Karpas-422 (cell line): Measurements from ENCODE around the gene TLL2. TPM values are rescaled to one million over a fixed set of nuclear protein-coding genes. Genes with fewer than 3 reads are reported as not detected.

Experiments used
- DNase-seq: peaks from one replicate; pipeline ENCODE4 v3.0.0-alpha.2; 2015
- H2AFZ ChIP-seq: fragments of 200-600 bp; sonication (generic); 2 replicates; pipeline ENCODE4 v1.6.1; 2014; ENCODE audit warnings: antibody characterized with exemption, low read length, mixed read lengths
- H3K27ac ChIP-seq: fragments of 200-600 bp; sonication (generic); 2 replicates; pipeline ENCODE4 v1.5.1; 2014; ENCODE audit warnings: mild to moderate bottlenecking, low read length, moderate library complexity
- H3K27me3 ChIP-seq: fragments of 200-600 bp; sonication (generic); 2 replicates; pipeline ENCODE4 v1.6.1; 2014; ENCODE audit warnings: low read length, mixed read lengths
- H3K36me3 ChIP-seq: fragments of 200-600 bp; sonication (generic); 2 replicates; pipeline ENCODE4 v1.6.1; 2014; ENCODE audit warnings: low read length, mixed read lengths; ENCODE audit not compliant: insufficient read depth
- H3K4me1 ChIP-seq: fragments of 200-600 bp; sonication (generic); 2 replicates; pipeline ENCODE4 v1.6.1; 2014; ENCODE audit warnings: mild to moderate bottlenecking, low read length, mixed read lengths
- H3K4me2 ChIP-seq: fragments of 200-600 bp; sonication (generic); 2 replicates; pipeline ENCODE4 v1.6.1; 2014; ENCODE audit warnings: low read length, low read depth, mild to moderate bottlenecking; ENCODE audit not compliant: poor library complexity, severe bottlenecking
- H3K4me3 ChIP-seq: fragments of 200-600 bp; sonication (generic); 2 replicates; pipeline ENCODE4 v1.5.1; 2014; ENCODE audit warnings: mild to moderate bottlenecking, antibody characterized with exemption, low read length, mixed read lengths
- H3K79me2 ChIP-seq: fragments of 200-600 bp; sonication (generic); 2 replicates; pipeline ENCODE4 v1.6.1; 2014; ENCODE audit warnings: mild to moderate bottlenecking, low read length, mixed read lengths
- H3K9ac ChIP-seq: fragments of 200-600 bp; sonication (generic); 2 replicates; pipeline ENCODE4 v1.6.0; 2014; ENCODE audit warnings: low read length
- H3K9me2 ChIP-seq: fragments of 200-600 bp; sonication (generic), shearing (Covaris generic); replicated peaks from 2 replicates; pipeline ENCODE4 v1.6.0; 2014; ENCODE audit warnings: mild to moderate bottlenecking, low read length, moderate library complexity; ENCODE audit not compliant: insufficient read depth
- H3K9me3 ChIP-seq: fragments of 300-700, 200-600 bp; sonication (generic); 2 replicates; pipeline ENCODE4 v1.6.1; 2014; ENCODE audit warnings: low read length, mixed read lengths
- H4K20me1 ChIP-seq: fragments of 200-600 bp; sonication (generic); 2 replicates; pipeline ENCODE4 v1.6.1; 2014; ENCODE audit warnings: mild to moderate bottlenecking, antibody characterized with exemption, low read length, low read depth; ENCODE audit not compliant: insufficient read depth
- total RNA-seq: library from RNA; depleted of rRNA; stranded (reverse); fragments of >200 nt; shearing (Covaris generic); gene quantifications from 2 replicates; pipeline ENCODE4 v1.2.3, GENCODE V29; 2014; ENCODE audit warnings: low replicate concordance

Gene TLL2
- total RNA-seq, 1 experiment from 2014 or later = not detected

DNA sequence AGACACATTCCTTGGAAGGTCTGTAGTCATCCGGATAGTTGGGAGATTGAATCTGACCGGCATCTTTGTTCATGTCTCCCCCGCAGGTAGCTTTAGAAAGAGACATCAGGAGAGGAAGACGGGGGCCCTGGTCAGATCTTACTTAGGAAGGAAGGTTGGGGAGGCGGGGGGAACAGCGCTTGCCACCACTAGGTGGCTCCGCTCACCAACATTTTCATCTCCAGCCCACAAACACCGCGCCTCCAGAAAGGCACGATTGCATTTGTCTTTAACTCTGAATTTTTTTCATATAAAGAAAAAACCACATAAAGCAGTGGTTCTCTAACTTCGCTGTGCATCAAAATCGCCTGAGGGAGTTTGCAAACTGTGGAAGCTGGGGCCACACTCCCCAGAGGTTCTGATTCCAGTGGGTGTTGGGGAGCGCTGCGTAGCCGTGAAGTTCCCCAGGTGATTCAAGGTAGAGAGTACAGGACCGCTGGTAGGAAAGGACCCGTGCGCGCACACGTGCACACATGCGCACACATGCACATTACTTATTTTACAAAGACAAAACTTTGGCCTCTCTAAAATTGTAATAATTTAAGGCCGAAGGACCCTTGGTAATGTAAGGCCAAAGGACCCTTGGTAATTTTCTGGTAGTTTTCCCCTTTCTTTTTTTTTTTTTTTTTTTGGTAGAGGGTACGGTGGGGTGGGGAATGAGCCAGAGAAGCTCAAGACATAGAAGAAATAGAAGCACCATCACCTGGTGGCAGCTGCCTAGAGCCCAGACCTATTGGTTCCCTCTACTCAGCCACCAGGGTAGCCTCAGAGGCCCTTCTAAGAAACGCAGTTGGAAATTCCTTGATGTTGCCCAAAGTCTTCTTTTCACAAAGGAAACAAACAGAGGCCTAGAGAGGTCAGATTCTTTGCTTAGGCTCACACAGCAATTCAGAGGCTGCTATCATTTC lies 117.5 kb downstream of the TLL2 start:
- Histone ChIP-seq H3K4me3 (no peak overlapping the region), H3K79me2 (no peaks in the 10 kb centered on the region), H3K27ac (no peak overlapping the region), H2AFZ (no peak overlapping the region), H3K9ac (no peak overlapping the region), H3K9me3 (no peaks in the 10 kb centered on the region), H3K4me1 (no peaks in the 10 kb centered on the region), H3K27me3 (no peaks in the 10 kb centered on the region), H3K9me2 (no peaks in the 10 kb centered on the region), H4K20me1 (no peaks in the 10 kb centered on the region), H3K4me2 (no peak overlapping the region), H3K36me3 (no peaks in the 10 kb centered on the region)
- peak; percentile 76 for DNase-seq

DNA sequence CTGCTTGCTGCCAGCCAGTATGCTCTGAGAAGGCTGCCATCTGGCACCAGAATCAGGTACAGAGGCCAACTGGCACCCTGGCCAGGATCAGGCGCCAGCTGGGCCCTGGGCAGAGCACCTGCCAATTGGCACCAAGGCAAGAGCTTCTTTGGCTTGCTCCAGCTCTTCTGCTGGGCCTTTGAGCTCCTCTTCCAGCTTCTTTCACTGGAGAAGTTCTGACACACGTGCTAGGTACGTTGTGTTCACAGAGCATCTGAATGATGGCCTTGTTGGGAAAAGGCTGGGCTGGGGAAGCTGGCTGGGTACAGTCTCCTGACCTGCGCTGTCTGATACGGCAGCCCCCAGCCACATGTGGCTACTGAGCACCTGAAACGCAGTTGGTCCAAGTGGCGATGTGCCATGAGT lies 123.3 kb downstream of the TLL2 start:
- no peak for DNase-seq
- Histone ChIP-seq H3K4me3 (no peak overlapping the region), H3K4me2 (no peak overlapping the region), H3K4me1 (no peaks in the 10 kb centered on the region), H2AFZ (no peak overlapping the region), H3K9me3 (no peaks in the 10 kb centered on the region), H3K27ac (no peak overlapping the region), H4K20me1 (no peaks in the 10 kb centered on the region), H3K9me2 (no peaks in the 10 kb centered on the region), H3K9ac (no peak overlapping the region), H3K79me2 (no peaks in the 10 kb centered on the region), H3K27me3 (no peaks in the 10 kb centered on the region), H3K36me3 (no peaks in the 10 kb centered on the region)

DNA sequence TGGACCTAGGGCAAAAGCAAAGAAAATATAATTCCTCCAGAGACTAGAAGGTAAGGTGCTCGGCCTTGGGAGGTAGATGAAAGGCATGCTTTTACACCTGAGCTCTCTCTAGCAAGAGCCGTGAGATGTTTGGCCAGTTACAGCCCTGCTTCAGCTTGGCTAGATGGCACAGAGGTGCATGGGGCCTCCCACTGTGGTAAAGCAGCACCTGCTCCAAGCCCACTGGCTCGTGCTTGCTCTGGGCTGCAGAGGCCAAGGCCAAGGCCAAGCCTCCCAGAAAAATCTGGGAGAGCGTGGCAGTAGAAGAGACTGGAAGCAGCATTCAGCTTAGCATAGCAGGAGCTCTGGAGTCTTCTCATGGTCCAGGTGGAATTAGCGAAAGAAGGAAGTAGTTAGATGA lies 123.9 kb downstream of the TLL2 start:
- H3K9me2 ChIP-seq = no peaks in the 10 kb centered on the region
- H3K4me1 ChIP-seq = no peaks in the 10 kb centered on the region
- no peaks in the 10 kb centered on the region for H3K27me3 ChIP-seq
- no peaks in the 10 kb centered on the region for H3K79me2 ChIP-seq
- H3K4me3 ChIP-seq = no peak overlapping the region
- no peaks in the 10 kb centered on the region for H3K36me3 ChIP-seq
- no peak overlapping the region for H3K27ac ChIP-seq
- H4K20me1 ChIP-seq = no peaks in the 10 kb centered on the region
- no peak for DNase-seq
- no peak overlapping the region for H3K9ac ChIP-seq
- H3K4me2 ChIP-seq = no peak overlapping the region
- H2AFZ ChIP-seq = no peak overlapping the region
- no peaks in the 10 kb centered on the region for H3K9me3 ChIP-seq

DNA sequence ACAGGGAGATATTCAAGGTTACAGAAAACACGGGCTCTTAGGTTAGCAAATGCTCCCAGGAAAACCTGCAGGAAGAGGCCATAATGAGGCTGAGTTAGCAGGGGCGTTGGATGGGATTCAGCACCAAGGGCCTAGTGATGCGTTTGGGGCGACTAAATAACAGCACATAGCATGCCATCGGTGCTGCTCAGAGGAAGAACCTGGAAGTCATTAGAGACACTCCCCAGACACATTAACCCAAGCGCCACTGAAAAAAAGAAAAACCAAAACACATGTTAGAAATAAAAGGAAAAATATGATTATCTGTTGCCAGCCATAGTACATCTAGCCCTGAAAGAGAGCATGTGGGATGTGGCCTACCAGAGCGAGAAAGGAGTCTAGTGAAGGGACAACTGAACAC lies 126.1 kb downstream of the TLL2 start:
- H3K27me3 ChIP-seq = no peaks in the 10 kb centered on the region
- H2AFZ ChIP-seq = no peak overlapping the region
- no peaks in the 10 kb centered on the region for H4K20me1 ChIP-seq
- H3K4me3 ChIP-seq = no peak overlapping the region
- no peak overlapping the region for H3K27ac ChIP-seq
- DNase-seq = no peak
- H3K79me2 ChIP-seq = no peaks in the 10 kb centered on the region
- H3K4me1 ChIP-seq = no peaks in the 10 kb centered on the region
- no peaks in the 10 kb centered on the region for H3K9me2 ChIP-seq
- no peak overlapping the region for H3K9ac ChIP-seq
- no peaks in the 10 kb centered on the region for H3K9me3 ChIP-seq
- H3K4me2 ChIP-seq = no peak overlapping the region
- H3K36me3 ChIP-seq = no peaks in the 10 kb centered on the region

DNA sequence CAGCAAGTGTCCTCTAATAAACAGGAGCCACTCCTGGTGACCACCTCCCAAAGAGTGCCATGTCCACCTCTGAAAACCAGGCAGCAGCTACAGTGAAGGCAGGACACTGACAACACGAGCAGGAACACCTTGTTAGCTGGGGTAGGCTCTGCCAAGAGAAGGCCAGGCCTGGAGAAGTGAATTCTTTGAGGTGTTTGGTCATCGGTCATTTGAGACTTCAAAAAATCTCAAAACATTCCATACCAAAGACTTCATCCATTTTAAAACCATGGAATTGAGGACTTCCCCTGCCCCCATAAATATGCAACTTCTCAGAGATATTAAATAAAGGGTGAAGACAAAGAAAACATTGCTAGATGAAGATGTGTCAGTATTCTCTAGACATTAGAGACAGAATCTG lies 126.6 kb downstream of the TLL2 start:
- H3K27me3 ChIP-seq = no peaks in the 10 kb centered on the region
- H2AFZ ChIP-seq = no peak overlapping the region
- no peaks in the 10 kb centered on the region for H3K9me2 ChIP-seq
- no peaks in the 10 kb centered on the region for H3K9me3 ChIP-seq
- H3K36me3 ChIP-seq = no peaks in the 10 kb centered on the region
- no peaks in the 10 kb centered on the region for H4K20me1 ChIP-seq
- no peaks in the 10 kb centered on the region for H3K79me2 ChIP-seq
- no peak overlapping the region for H3K27ac ChIP-seq
- no peaks in the 10 kb centered on the region for H3K4me1 ChIP-seq
- no peak overlapping the region for H3K4me3 ChIP-seq
- H3K4me2 ChIP-seq = no peak overlapping the region
- no peak for DNase-seq
- H3K9ac ChIP-seq = no peak overlapping the region

DNA sequence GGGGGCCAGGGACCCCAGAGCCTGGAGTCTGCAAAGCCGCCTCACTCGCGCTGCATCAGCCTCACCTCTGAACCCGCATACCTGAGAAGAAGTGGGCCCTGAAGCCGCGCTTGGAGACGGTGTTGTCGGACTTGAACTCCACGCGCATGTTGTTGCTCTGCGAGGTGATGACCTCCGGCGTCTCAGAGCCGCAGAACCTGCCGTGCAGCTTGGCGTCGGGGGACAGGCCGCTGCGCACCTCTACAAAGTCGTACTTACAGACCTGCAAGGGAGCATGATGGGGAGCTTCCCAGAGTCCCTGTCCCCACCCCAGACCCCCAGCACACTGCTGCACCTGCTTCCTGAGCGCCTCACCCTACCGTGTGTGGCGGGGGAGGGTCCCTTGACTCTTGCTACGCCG lies 129.2 kb downstream of the TLL2 start:
- no peaks in the 10 kb centered on the region for H3K9me3 ChIP-seq
- DNase-seq = no peak
- no peaks in the 10 kb centered on the region for H3K79me2 ChIP-seq
- H3K4me2 ChIP-seq = no peak overlapping the region
- H3K9me2 ChIP-seq = no peaks in the 10 kb centered on the region
- H4K20me1 ChIP-seq = no peaks in the 10 kb centered on the region
- no peaks in the 10 kb centered on the region for H3K36me3 ChIP-seq
- no peaks in the 10 kb centered on the region for H3K27me3 ChIP-seq
- H2AFZ ChIP-seq = no peak overlapping the region
- H3K27ac ChIP-seq = no peak overlapping the region
- no peak overlapping the region for H3K4me3 ChIP-seq
- no peaks in the 10 kb centered on the region for H3K4me1 ChIP-seq
- no peak overlapping the region for H3K9ac ChIP-seq

DNA sequence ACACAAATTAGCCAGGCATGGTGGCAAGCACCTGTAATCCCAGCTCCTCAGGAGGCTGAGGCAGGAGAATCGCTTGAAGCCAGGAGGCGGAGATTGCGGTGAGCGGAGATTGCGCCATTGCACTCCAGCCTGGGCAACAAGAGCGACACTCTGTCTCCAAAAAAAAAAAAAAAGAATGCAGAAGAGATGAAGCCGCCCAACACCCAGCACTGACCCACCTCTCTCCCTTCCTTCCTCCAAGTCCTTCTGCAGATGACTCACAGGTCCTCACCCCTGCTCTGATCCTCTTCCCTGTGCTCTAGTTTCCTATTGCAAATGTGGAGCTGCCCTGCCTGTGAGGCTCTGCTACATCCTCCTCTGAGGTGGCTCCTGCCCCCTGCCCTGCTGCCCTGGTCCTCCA lies 132.9 kb downstream of the TLL2 start:
- Histone ChIP-seq H2AFZ (no peak overlapping the region), H3K9ac (no peak overlapping the region), H3K79me2 (no peaks in the 10 kb centered on the region), H3K27me3 (no peaks in the 10 kb centered on the region), H4K20me1 (no peaks in the 10 kb centered on the region), H3K36me3 (no peaks in the 10 kb centered on the region), H3K9me2 (no peaks in the 10 kb centered on the region), H3K27ac (no peak overlapping the region), H3K4me1 (peaks cover 4% of the 10 kb centered on the region), H3K9me3 (no peaks in the 10 kb centered on the region), H3K4me3 (no peak overlapping the region), H3K4me2 (no peak overlapping the region)
- DNase-seq = no peak

DNA sequence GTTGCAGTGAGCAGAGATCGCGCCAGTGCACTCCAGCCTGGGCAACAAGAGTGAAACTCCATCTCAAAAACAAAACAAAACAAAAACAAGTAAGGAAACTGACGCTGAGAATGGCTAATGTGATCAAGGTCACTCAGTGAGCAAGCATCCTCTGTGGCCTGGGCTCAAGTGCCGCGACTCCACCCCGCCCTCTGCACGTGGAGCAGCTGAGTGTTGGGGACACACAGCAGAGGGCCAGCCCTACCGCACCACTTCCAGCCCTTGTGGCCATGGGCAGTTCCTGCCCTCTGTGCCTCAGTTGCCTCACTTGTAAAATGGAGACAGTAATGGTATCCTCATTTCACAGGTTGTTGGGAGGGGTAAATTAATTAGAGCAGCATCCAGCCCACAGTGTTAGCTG lies 134.0 kb downstream of the TLL2 start:
- DNase-seq = no peak

More for the DNA sequence above, 134.0 kb downstream of the TLL2 start:
- Histone ChIP-seq H2AFZ (no peak overlapping the region), H3K27ac (no peak overlapping the region), H3K4me2 (no peak overlapping the region), H3K9ac (no peak overlapping the region), H3K4me1 (peaks cover 13% of the 10 kb centered on the region), H3K9me3 (no peaks in the 10 kb centered on the region), H3K79me2 (no peaks in the 10 kb centered on the region), H3K36me3 (no peaks in the 10 kb centered on the region), H3K27me3 (no peaks in the 10 kb centered on the region), H4K20me1 (no peaks in the 10 kb centered on the region), H3K9me2 (no peaks in the 10 kb centered on the region), H3K4me3 (no peak overlapping the region)
